Activated CD8-positive, alpha-beta T cell treated with anti-CD3 and anti-CD28 coated beads, Interleukin-2, amount 10 ng/mL, durations not matched to agents 7 days and 5 days (primary cell): ENCODE results near the gene ALPP. TPM values are rescaled to one million over a fixed set of nuclear protein-coding genes. Genes with fewer than 3 reads are reported as not detected.
A peak's percentile ranks its signal among the peaks of the same experiment; 100 is the strongest.
"Not testable (repeated sequence)": the region's sequence is repeated elsewhere in the genome, so short reads cannot be mapped to it uniquely, and the experiment has no call there.

Experiments
- ATAC-seq: fragments of 150-1000 bp; cut with Tn5 transposase; one replicate; pipeline ENCODE4 v1.10.0; 2021; ENCODE audit warnings: moderate library complexity
- CTCF ChIA-PET: fragments of 350-600 bp; sonication (Branson Sonifier 250); formaldehyde crosslinking; loops from one replicate; lab custom pipeline; 2021; ENCODE audit warnings: antibody characterized with exemption; lab: Charles Lee
- POLR2A ChIA-PET: fragments of 350-600 bp; sonication (Branson Sonifier 250); formaldehyde crosslinking; loops from one replicate; lab custom pipeline; 2021; ENCODE audit warnings: antibody characterized with exemption; lab: Charles Lee
- DNase-seq: peaks from one replicate; pipeline ENCODE4 v3.0.0-alpha.2; 2020
- H3K27ac Mint-ChIP-seq: one replicate; pipeline ENCODE4 v1.8.0; 2021; ENCODE audit warnings: mild to moderate bottlenecking, mixed read lengths
- H3K27me3 Mint-ChIP-seq: one replicate; pipeline ENCODE4 v1.8.0; 2021; ENCODE audit warnings: low read depth, mixed read lengths
- H3K36me3 Mint-ChIP-seq: one replicate; pipeline ENCODE4 v1.8.0; 2021; ENCODE audit warnings: low read depth, mixed read lengths
- H3K4me1 Mint-ChIP-seq: one replicate; pipeline ENCODE4 v1.8.0; 2021; ENCODE audit warnings: low read depth, mixed read lengths
- H3K4me3 Mint-ChIP-seq: one replicate; pipeline ENCODE4 v1.8.0; 2021; ENCODE audit warnings: mild to moderate bottlenecking, mixed read lengths
- H3K9me3 Mint-ChIP-seq: one replicate; pipeline ENCODE4 v1.8.0; 2022; ENCODE audit warnings: mixed read lengths; ENCODE audit not compliant: insufficient read depth
- total RNA-seq, 2 experiments: library from RNA; stranded (reverse); gene quantifications; one replicate each; pipeline ENCODE4 v1.2.3, GENCODE V29; 2021

The ALPP gene
- total RNA-seq, 2 experiments from 2014 or later = not detected

GRCh38 chr2:232416521-232417470, 38.2 kb downstream of the ALPP start:
- no peak for DNase-seq
- Mint-ChIP-seq H3K4me3 (no peak overlapping the region), H3K9me3 (no peaks in the 10 kb centered on the region), H3K36me3 (no peaks in the 10 kb centered on the region), H3K4me1 (peaks cover 15% of the 10 kb centered on the region), H3K27ac (no peak overlapping the region), H3K27me3 (peaks cover 50% of the 10 kb centered on the region)
- ChIA-PET CTCF (no interaction called here), POLR2A (no interaction called here)
- no peak for ATAC-seq

DNA sequence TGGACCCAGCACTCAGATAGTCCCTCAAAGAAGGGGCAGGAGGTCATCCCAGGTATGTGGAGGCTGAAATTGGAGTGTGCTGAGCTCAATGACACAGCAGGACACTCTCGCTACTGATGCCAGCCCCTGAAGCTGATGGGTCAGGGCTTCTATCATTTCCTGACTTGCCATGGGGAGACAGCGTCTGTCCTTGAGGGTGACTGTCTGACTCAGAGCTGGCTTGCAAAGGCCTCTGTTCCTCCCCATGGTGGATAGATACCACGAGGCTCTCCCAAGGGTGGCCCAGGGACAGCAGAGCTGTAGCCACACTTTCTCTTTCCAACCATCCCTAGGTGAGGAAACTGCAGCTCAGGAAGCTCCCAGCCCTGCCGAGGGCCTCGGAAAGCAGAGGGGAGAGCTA, 38.9 kb downstream of the ALPP start:
- peaks cover under 1% of the 10 kb centered on the region for H3K9me3 Mint-ChIP-seq
- H3K4me1 Mint-ChIP-seq = peaks cover 15% of the 10 kb centered on the region
- no peak for ATAC-seq
- peaks cover under 1% of the 10 kb centered on the region for H3K36me3 Mint-ChIP-seq
- no peak overlapping the region for H3K27ac Mint-ChIP-seq
- DNase-seq = no peak
- ChIA-PET POLR2A (no interaction called here), CTCF (interaction anchor here (1.1 kb wide), 1 partner anchor 10 kb away, joined by 3 read pairs; no protein-coding TSS in a partner anchor)
- H3K27me3 Mint-ChIP-seq = peaks cover 48% of the 10 kb centered on the region
- no peak overlapping the region for H3K4me3 Mint-ChIP-seq

- Mint-ChIP-seq H3K4me3 (no peak overlapping the region), H3K9me3 (peaks cover 4% of the 10 kb centered on the region), H3K4me1 (peaks cover 15% of the 10 kb centered on the region), H3K27ac (no peak overlapping the region), H3K36me3 (peaks cover 4% of the 10 kb centered on the region), H3K27me3 (peaks cover 46% of the 10 kb centered on the region)
- POLR2A ChIA-PET = no interaction called here
- CTCF ChIA-PET = interaction anchor here (1.1 kb wide), 1 partner anchor 9 kb away, joined by 3 read pairs; no protein-coding TSS in a partner anchor
- DNase-seq (no peak), ATAC-seq (no peak)
These were observed 39.5 kb downstream of the ALPP start for GRCh38 chr2:232418056-232418455.

DNA sequence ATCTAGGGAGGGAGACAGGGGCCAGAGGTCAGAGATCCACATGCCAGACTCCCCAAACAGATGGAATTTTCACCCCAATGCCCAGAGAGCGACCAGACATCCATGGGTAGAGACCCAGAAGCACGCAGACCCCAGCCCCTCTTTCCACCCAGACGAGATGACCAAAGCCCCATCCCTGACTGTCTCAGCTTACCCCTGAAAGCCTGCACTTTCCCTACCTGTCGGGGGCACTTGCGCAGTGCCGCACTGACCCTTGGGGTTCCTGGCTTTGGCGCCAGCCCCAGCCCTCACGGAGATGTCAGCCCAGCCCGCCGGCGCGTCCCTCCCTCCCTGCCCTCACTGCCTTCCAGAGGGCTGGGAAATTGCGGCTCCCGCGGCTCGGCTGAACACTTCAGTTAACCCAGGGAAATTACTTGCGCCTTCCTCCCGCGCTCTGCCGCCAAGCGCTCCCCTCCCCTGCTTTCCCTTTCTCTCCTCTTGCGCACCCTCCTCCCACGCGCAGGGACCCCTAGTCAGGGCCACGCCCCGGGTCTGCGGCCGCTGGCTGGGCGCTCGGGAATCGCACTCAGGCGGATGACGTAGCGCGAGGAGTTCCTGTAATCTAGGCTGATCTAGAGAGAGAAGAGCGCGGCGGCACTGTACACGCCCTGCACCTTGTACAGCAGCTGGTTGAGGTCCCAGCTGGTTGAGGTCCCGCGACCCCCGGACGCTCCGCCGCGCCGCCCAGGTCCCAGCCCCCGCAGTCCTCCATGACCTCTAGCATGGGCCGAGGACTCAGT, 40.1 kb downstream of the ALPP start:
- Mint-ChIP-seq H3K4me1 (peaks cover 13% of the 10 kb centered on the region), H3K27ac (no peak overlapping the region), H3K36me3 (peaks cover 4% of the 10 kb centered on the region), H3K27me3 (peaks cover 43% of the 10 kb centered on the region), H3K4me3 (peak overlapping the region; percentile 22), H3K9me3 (peaks cover 4% of the 10 kb centered on the region)
- DNase-seq = no peak
- POLR2A ChIA-PET = no interaction called here
- ATAC-seq = peak; percentile 25
- CTCF ChIA-PET = interaction anchor here (1.1 kb wide), 1 partner anchor 9 kb away, joined by 3 read pairs; no protein-coding TSS in a partner anchor

- ChIA-PET POLR2A (no interaction called here), CTCF (no interaction called here)
- H3K27ac Mint-ChIP-seq = no peak overlapping the region
- H3K27me3 Mint-ChIP-seq = peaks cover 38% of the 10 kb centered on the region
- H3K4me1 Mint-ChIP-seq = peaks cover 13% of the 10 kb centered on the region
- DNase-seq (no peak), ATAC-seq (peak; percentile 37)
- H3K36me3 Mint-ChIP-seq = peaks cover 4% of the 10 kb centered on the region
- H3K9me3 Mint-ChIP-seq = peaks cover 4% of the 10 kb centered on the region
- H3K4me3 Mint-ChIP-seq = peak overlapping the region; percentile 22
These were observed 40.9 kb downstream of the ALPP start for GRCh38 chr2:232419245-232420072.

DNA sequence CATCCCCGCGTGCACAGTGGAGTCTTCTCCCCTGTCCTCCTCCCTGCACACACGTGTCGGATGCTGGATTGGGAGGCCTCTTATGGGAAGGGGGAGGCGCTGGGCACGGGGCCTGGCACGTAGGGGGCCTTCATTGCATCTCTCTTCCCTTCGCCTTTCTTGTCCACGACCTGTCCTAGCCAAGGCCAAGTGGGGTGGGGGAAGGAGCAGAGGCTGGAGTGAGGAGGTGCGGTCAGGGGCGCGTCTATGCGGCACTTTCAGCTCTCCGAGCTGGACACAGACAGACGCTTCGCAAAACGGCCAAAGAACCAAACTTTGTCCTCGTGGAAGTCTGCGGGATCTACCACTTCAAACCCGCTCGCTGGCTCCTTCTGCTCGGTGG, 41.5 kb downstream of the ALPP start:
- Mint-ChIP-seq H3K27ac (no peak overlapping the region), H3K27me3 (peaks cover 39% of the 10 kb centered on the region), H3K9me3 (peaks cover 4% of the 10 kb centered on the region), H3K4me1 (peaks cover 13% of the 10 kb centered on the region), H3K4me3 (peak overlapping the region; percentile 56), H3K36me3 (peaks cover 4% of the 10 kb centered on the region)
- ChIA-PET POLR2A (no interaction called here), CTCF (no interaction called here)
- DNase-seq (no peak), ATAC-seq (no peak)

GRCh38 chr2:232420463-232421188, 42.1 kb downstream of the ALPP start:
- H3K9me3 Mint-ChIP-seq = peaks cover 4% of the 10 kb centered on the region
- peaks cover 13% of the 10 kb centered on the region for H3K4me1 Mint-ChIP-seq
- DNase-seq (peak; percentile 64), ATAC-seq (peak; percentile 78)
- peaks cover 4% of the 10 kb centered on the region for H3K36me3 Mint-ChIP-seq
- H3K27ac Mint-ChIP-seq = no peak overlapping the region
- H3K4me3 Mint-ChIP-seq = peak overlapping the region; percentile 56
- ChIA-PET POLR2A (no interaction called here), CTCF (no interaction called here)
- H3K27me3 Mint-ChIP-seq = peaks cover 43% of the 10 kb centered on the region

- Mint-ChIP-seq H3K27ac (no peak overlapping the region), H3K4me1 (peaks cover 13% of the 10 kb centered on the region), H3K4me3 (no peak overlapping the region), H3K9me3 (peaks cover 4% of the 10 kb centered on the region), H3K36me3 (peaks cover 4% of the 10 kb centered on the region), H3K27me3 (peaks cover 46% of the 10 kb centered on the region)
- DNase-seq = no peak
- ChIA-PET CTCF (interaction anchor here (0.9 kb wide), 1 partner anchor 18 kb away, joined by 3 read pairs; no protein-coding TSS in a partner anchor), POLR2A (interaction anchor here (1.0 kb wide), 1 partner anchor 18 kb away, joined by 3 read pairs; no protein-coding TSS in a partner anchor)
- ATAC-seq = no peak
These were observed 42.7 kb downstream of the ALPP start for GRCh38 chr2:232421189-232421785.

DNA sequence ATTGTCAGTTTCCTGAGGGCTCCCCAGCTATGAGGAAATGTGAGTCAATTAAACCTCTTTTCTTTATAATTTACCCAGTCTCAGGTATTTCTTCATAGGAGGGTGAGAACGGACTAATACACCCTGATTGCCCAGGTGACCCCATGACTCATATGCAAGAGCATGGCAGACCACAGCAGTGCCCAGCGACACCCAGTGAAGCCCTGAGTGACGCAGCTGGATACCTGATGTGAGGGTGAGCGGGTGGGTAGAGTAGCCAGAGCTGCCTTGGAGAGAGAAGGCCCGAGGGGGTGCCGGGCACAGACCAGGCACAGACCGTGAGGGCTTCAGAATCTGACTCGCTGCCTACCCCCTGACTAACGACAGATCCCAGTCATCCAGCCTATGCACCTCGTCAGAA, 43.5 kb downstream of the ALPP start:
- H3K36me3 Mint-ChIP-seq = peaks cover 4% of the 10 kb centered on the region
- ATAC-seq (no peak), DNase-seq (no peak)
- peaks cover 13% of the 10 kb centered on the region for H3K4me1 Mint-ChIP-seq
- no peak overlapping the region for H3K27ac Mint-ChIP-seq
- peaks cover 46% of the 10 kb centered on the region for H3K27me3 Mint-ChIP-seq
- H3K9me3 Mint-ChIP-seq = peaks cover 4% of the 10 kb centered on the region
- no peak overlapping the region for H3K4me3 Mint-ChIP-seq
- ChIA-PET POLR2A (interaction anchor here (1.0 kb wide), 1 partner anchor 17 kb away, joined by 3 read pairs; no protein-coding TSS in a partner anchor), CTCF (interaction anchor here (0.6 to 0.9 kb wide), 2 partner anchors 18 to 25 kb away, joined by 3 read pairs; no protein-coding TSS in a partner anchor)

DNA sequence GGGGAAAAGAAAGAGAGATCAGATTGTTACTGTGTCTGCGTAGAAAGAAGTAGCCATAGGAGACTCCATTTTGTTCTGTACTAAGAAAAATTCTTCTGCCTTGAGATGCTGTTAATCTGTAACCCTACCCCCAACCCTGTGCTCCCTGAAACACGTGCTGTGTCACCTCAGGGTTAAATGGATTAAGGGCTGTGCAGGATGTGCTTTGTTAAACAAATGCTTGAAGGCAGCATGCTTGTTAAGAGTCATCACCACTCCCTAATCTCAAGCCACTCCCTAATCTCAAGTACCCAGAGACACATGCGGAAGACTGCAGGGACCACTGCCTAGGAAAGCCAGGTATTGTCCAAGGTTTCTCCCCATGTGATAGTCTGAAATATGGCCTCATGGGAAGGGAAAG, 44.4 kb downstream of the ALPP start:
- ATAC-seq, H3K9me3 Mint-ChIP-seq, H3K27ac Mint-ChIP-seq, CTCF ChIA-PET, H3K4me3 Mint-ChIP-seq, POLR2A ChIA-PET, DNase-seq, H3K36me3 Mint-ChIP-seq: not testable (repeated sequence)
- Mint-ChIP-seq H3K4me1 (peaks cover 13% of the 10 kb centered on the region), H3K27me3 (peaks cover 44% of the 10 kb centered on the region)
